ENCODE measurements around the gene TSTD2.

- TF ChIP-seq YY1 (IDR thresholded peaks at IDR 0.05; ENCODE audit: insufficient read depth, insufficient read length), result no peak
- no peak for TF ChIP-seq ZNF274 (IDR thresholded peaks at IDR 0.05; ENCODE audit: low read depth, low read length)
- no peak for TF ChIP-seq SUZ12 (IDR thresholded peaks at IDR 0.05; ENCODE audit: extremely low read depth, insufficient read depth, insufficient read length)
These were observed 56.1 kb downstream of the TSTD2 start for GRCh38 chr9:97577051-97577450.

Data from NT2/D1 (cell line).